Measurements from ENCODE around the gene CYP46A1.

- TF ChIP-seq CTCF (IDR thresholded peaks at IDR 0.05) (no peak), EZH2 (IDR thresholded peaks at IDR 0.05) (no peak)
Measured at GRCh38 chr14:99758121-99758821, 74.2 kb downstream of the CYP46A1 start.

Data from neural progenitor cell (in vitro differentiated cells).